Measurements from ENCODE around the gene IGIP. TPM values are rescaled to one million over a fixed set of nuclear protein-coding genes. Genes with fewer than 3 reads are reported as not detected.

IGIP gene
- total and polyA plus RNA-seq, 2 donors, result 9.0 to 25.0 TPM

GRCh38 chr5:140114341-140115185, 11.2 kb upstream of the IGIP start:
- DNase-seq (ENCODE audit: extremely low spot score), result no peak

GRCh38 chr5:140115186-140115500, 10.6 kb upstream of the IGIP start:
- Histone ChIP-seq H3K27ac (ENCODE audit: low read depth) (no peak overlapping the region), H3K4me1 (ENCODE audit: insufficient read depth) (no peaks in the 10 kb centered on the region), H3K4me3 (ENCODE audit: low read depth, low read length) (peak overlapping the region; percentile 95), H3K36me3 (ENCODE audit: insufficient read depth) (no peaks in the 10 kb centered on the region)
- no peak for DNase-seq (ENCODE audit: extremely low spot score)
- WGBS, result 54% methylated on average over 1 of the region's 1 CpG

More at GRCh38 chr5:140114341-140115185, 11.2 kb upstream of the IGIP start:
- H3K4me1 ChIP-seq (ENCODE audit: insufficient read depth), result no peaks in the 10 kb centered on the region
- peak overlapping the region; percentile 97 for H3K27ac ChIP-seq (ENCODE audit: low read depth)
- no peaks in the 10 kb centered on the region for H3K36me3 ChIP-seq (ENCODE audit: insufficient read depth)
- 4% methylated on average over 65 of the region's 65 CpGs for WGBS
- H3K4me3 ChIP-seq (ENCODE audit: low read depth, low read length), result peak overlapping the region; percentile 95

GRCh38 chr5:140116716-140117115, 9.0 kb upstream of the IGIP start:
- Histone ChIP-seq H3K36me3 (ENCODE audit: insufficient read depth) (no peaks in the 10 kb centered on the region), H3K4me1 (ENCODE audit: insufficient read depth) (no peaks in the 10 kb centered on the region), H3K27ac (ENCODE audit: low read depth) (no peak overlapping the region), H3K4me3 (ENCODE audit: low read depth, low read length) (no peak overlapping the region)
- no peak for DNase-seq (ENCODE audit: extremely low spot score)
- WGBS, result 78% methylated on average over 2 of the region's 2 CpGs

GRCh38 chr5:140117523-140117922, 8.2 kb upstream of the IGIP start:
- Histone ChIP-seq H3K4me3 (ENCODE audit: low read depth, low read length) (no peak overlapping the region), H3K27ac (ENCODE audit: low read depth) (no peak overlapping the region), H3K4me1 (ENCODE audit: insufficient read depth) (no peaks in the 10 kb centered on the region), H3K36me3 (ENCODE audit: insufficient read depth) (no peaks in the 10 kb centered on the region)
- no peak for DNase-seq (ENCODE audit: extremely low spot score)
- 57% methylated on average over 3 of the region's 3 CpGs for WGBS

- 77% methylated on average over 3 of the region's 3 CpGs for WGBS
- Histone ChIP-seq H3K4me1 (ENCODE audit: insufficient read depth) (no peaks in the 10 kb centered on the region), H3K27ac (ENCODE audit: low read depth) (no peak overlapping the region)
These were observed 7.3 kb upstream of the IGIP start for GRCh38 chr5:140118302-140118936.

GRCh38 chr5:140126315-140127012, 727 bp downstream of the IGIP start:
- DNase-seq (ENCODE audit: extremely low spot score), result no peak
- Histone ChIP-seq H3K4me3 (ENCODE audit: low read depth, low read length) (no peak overlapping the region), H3K4me1 (ENCODE audit: insufficient read depth) (no peaks in the 10 kb centered on the region), H3K27ac (ENCODE audit: low read depth) (no peak overlapping the region), H3K36me3 (ENCODE audit: insufficient read depth) (no peaks in the 10 kb centered on the region)
- 91% methylated on average over 6 of the region's 6 CpGs for WGBS

More at GRCh38 chr5:140118302-140118936, 7.3 kb upstream of the IGIP start:
- Histone ChIP-seq H3K36me3 (ENCODE audit: insufficient read depth) (no peaks in the 10 kb centered on the region), H3K4me3 (ENCODE audit: low read depth, low read length) (no peak overlapping the region)
- DNase-seq (ENCODE audit: extremely low spot score), result no peak

- H3K4me1 ChIP-seq (ENCODE audit: insufficient read depth), result no peaks in the 10 kb centered on the region
- WGBS, result 87% methylated on average over 5 of the region's 5 CpGs
These were observed 2.6 kb downstream of the IGIP start for GRCh38 chr5:140128376-140128775.

GRCh38 chr5:140130949-140131733, 5.4 kb downstream of the IGIP start:
- DNase-seq (ENCODE audit: extremely low spot score), result no peak
- Histone ChIP-seq H3K4me1 (ENCODE audit: insufficient read depth) (no peaks in the 10 kb centered on the region), H3K27ac (ENCODE audit: low read depth) (no peak overlapping the region), H3K4me3 (ENCODE audit: low read depth, low read length) (no peak overlapping the region), H3K36me3 (ENCODE audit: insufficient read depth) (no peaks in the 10 kb centered on the region)
- 73% methylated on average over 5 of the region's 5 CpGs for WGBS

More at GRCh38 chr5:140128376-140128775, 2.6 kb downstream of the IGIP start:
- no peaks in the 10 kb centered on the region for H3K36me3 ChIP-seq (ENCODE audit: insufficient read depth)
- no peak for DNase-seq (ENCODE audit: extremely low spot score)
- H3K4me3 ChIP-seq (ENCODE audit: low read depth, low read length), result no peak overlapping the region
- no peak overlapping the region for H3K27ac ChIP-seq (ENCODE audit: low read depth)

GRCh38 chr5:140131967-140132409, 6.3 kb downstream of the IGIP start:
- Histone ChIP-seq H3K27ac (ENCODE audit: low read depth) (no peak overlapping the region), H3K4me3 (ENCODE audit: low read depth, low read length) (no peak overlapping the region), H3K4me1 (ENCODE audit: insufficient read depth) (no peaks in the 10 kb centered on the region), H3K36me3 (ENCODE audit: insufficient read depth) (no peaks in the 10 kb centered on the region)
- 61% methylated on average over 3 of the region's 3 CpGs for WGBS
- no peak for DNase-seq (ENCODE audit: extremely low spot score)

- no peaks in the 10 kb centered on the region for H3K4me1 ChIP-seq (ENCODE audit: insufficient read depth)
- H3K36me3 ChIP-seq (ENCODE audit: insufficient read depth), result no peaks in the 10 kb centered on the region
- no peak overlapping the region for H3K4me3 ChIP-seq (ENCODE audit: low read depth, low read length)
- DNase-seq (ENCODE audit: extremely low spot score), result no peak
- H3K27ac ChIP-seq (ENCODE audit: low read depth), result no peak overlapping the region
- 85% methylated on average over 4 of the region's 4 CpGs for WGBS
These were observed 7.9 kb downstream of the IGIP start for GRCh38 chr5:140133514-140134167.

- 89% methylated on average over 2 of the region's 2 CpGs for WGBS
- no peak for DNase-seq (ENCODE audit: extremely low spot score)
- H3K36me3 ChIP-seq (ENCODE audit: insufficient read depth), result no peaks in the 10 kb centered on the region
- H3K4me1 ChIP-seq (ENCODE audit: insufficient read depth), result no peaks in the 10 kb centered on the region
- no peak overlapping the region for H3K4me3 ChIP-seq (ENCODE audit: low read depth, low read length)
- no peak overlapping the region for H3K27ac ChIP-seq (ENCODE audit: low read depth)
These were observed 8.7 kb downstream of the IGIP start for GRCh38 chr5:140134277-140134935.

- no peak for DNase-seq (ENCODE audit: extremely low spot score)
- Histone ChIP-seq H3K36me3 (ENCODE audit: insufficient read depth) (no peaks in the 10 kb centered on the region), H3K27ac (ENCODE audit: low read depth) (no peak overlapping the region), H3K4me1 (ENCODE audit: insufficient read depth) (no peaks in the 10 kb centered on the region), H3K4me3 (ENCODE audit: low read depth, low read length) (no peak overlapping the region)
These were observed 9.4 kb downstream of the IGIP start for GRCh38 chr5:140135127-140135526.
